Karpas-422 (cell line): ENCODE data around the gene DGKE. TPM values are rescaled to one million over a fixed set of nuclear protein-coding genes. Genes with fewer than 3 reads are reported as not detected.
A peak's percentile ranks its signal among the peaks of the same experiment; 100 is the strongest.

ENCODE experiments used
- DNase-seq: peaks from one replicate; pipeline ENCODE4 v3.0.0-alpha.2; 2015
- H2AFZ ChIP-seq: fragments of 200-600 bp; sonication (generic); 2 replicates; pipeline ENCODE4 v1.6.1; 2014; ENCODE audit warnings: antibody characterized with exemption, low read length, mixed read lengths
- H3K27ac ChIP-seq: fragments of 200-600 bp; sonication (generic); 2 replicates; pipeline ENCODE4 v1.5.1; 2014; ENCODE audit warnings: mild to moderate bottlenecking, low read length, moderate library complexity
- H3K27me3 ChIP-seq: fragments of 200-600 bp; sonication (generic); 2 replicates; pipeline ENCODE4 v1.6.1; 2014; ENCODE audit warnings: low read length, mixed read lengths
- H3K36me3 ChIP-seq: fragments of 200-600 bp; sonication (generic); 2 replicates; pipeline ENCODE4 v1.6.1; 2014; ENCODE audit warnings: low read length, mixed read lengths; ENCODE audit not compliant: insufficient read depth
- H3K4me1 ChIP-seq: fragments of 200-600 bp; sonication (generic); 2 replicates; pipeline ENCODE4 v1.6.1; 2014; ENCODE audit warnings: mild to moderate bottlenecking, low read length, mixed read lengths
- H3K4me2 ChIP-seq: fragments of 200-600 bp; sonication (generic); 2 replicates; pipeline ENCODE4 v1.6.1; 2014; ENCODE audit warnings: low read length, low read depth, mild to moderate bottlenecking; ENCODE audit not compliant: poor library complexity, severe bottlenecking
- H3K4me3 ChIP-seq: fragments of 200-600 bp; sonication (generic); 2 replicates; pipeline ENCODE4 v1.5.1; 2014; ENCODE audit warnings: mild to moderate bottlenecking, antibody characterized with exemption, low read length, mixed read lengths
- H3K79me2 ChIP-seq: fragments of 200-600 bp; sonication (generic); 2 replicates; pipeline ENCODE4 v1.6.1; 2014; ENCODE audit warnings: mild to moderate bottlenecking, low read length, mixed read lengths
- H3K9ac ChIP-seq: fragments of 200-600 bp; sonication (generic); 2 replicates; pipeline ENCODE4 v1.6.0; 2014; ENCODE audit warnings: low read length
- H3K9me2 ChIP-seq: fragments of 200-600 bp; sonication (generic), shearing (Covaris generic); replicated peaks from 2 replicates; pipeline ENCODE4 v1.6.0; 2014; ENCODE audit warnings: mild to moderate bottlenecking, low read length, moderate library complexity; ENCODE audit not compliant: insufficient read depth
- H3K9me3 ChIP-seq: fragments of 300-700, 200-600 bp; sonication (generic); 2 replicates; pipeline ENCODE4 v1.6.1; 2014; ENCODE audit warnings: low read length, mixed read lengths
- H4K20me1 ChIP-seq: fragments of 200-600 bp; sonication (generic); 2 replicates; pipeline ENCODE4 v1.6.1; 2014; ENCODE audit warnings: mild to moderate bottlenecking, antibody characterized with exemption, low read length, low read depth; ENCODE audit not compliant: insufficient read depth
- total RNA-seq: library from RNA; depleted of rRNA; stranded (reverse); fragments of >200 nt; shearing (Covaris generic); gene quantifications from 2 replicates; pipeline ENCODE4 v1.2.3, GENCODE V29; 2014; ENCODE audit warnings: low replicate concordance

DGKE gene
- total RNA-seq, 1 experiment from 2014 or later, result 0.30 TPM

- H3K4me3 ChIP-seq, result peak overlapping the region; percentile 42; the same call in 1 of the 2 replicates
- peaks cover 11% of the 10 kb centered on the region; the same call in 1 of the 2 replicates for H4K20me1 ChIP-seq
- peaks cover 7% of the 10 kb centered on the region; the same call in 1 of the 2 replicates for H3K79me2 ChIP-seq
- H3K27ac ChIP-seq, result peak overlapping the region; percentile 80
- H3K9me3 ChIP-seq, result no peaks in the 10 kb centered on the region
- no peaks in the 10 kb centered on the region for H3K27me3 ChIP-seq
- no peak overlapping the region for H3K9ac ChIP-seq
- peaks cover 57% of the 10 kb centered on the region for H3K4me1 ChIP-seq
- peak overlapping the region; percentile 57 for H3K4me2 ChIP-seq
- peaks cover 38% of the 10 kb centered on the region for H3K36me3 ChIP-seq
- no peaks in the 10 kb centered on the region for H3K9me2 ChIP-seq
- no peak overlapping the region for H2AFZ ChIP-seq
- DNase-seq, result peak; percentile 71
These were observed 63.9 kb downstream of the DGKE start for GRCh38 chr17:56897646-56898424.

GRCh38 chr17:56898874-56899273 is 64.9 kb downstream of the DGKE start:
- H3K9me2 ChIP-seq, result no peaks in the 10 kb centered on the region
- no peaks in the 10 kb centered on the region for H3K27me3 ChIP-seq
- H3K36me3 ChIP-seq, result peaks cover 33% of the 10 kb centered on the region
- H3K27ac ChIP-seq, result no peak overlapping the region
- no peaks in the 10 kb centered on the region for H3K9me3 ChIP-seq
- no peak overlapping the region for H3K4me2 ChIP-seq
- H3K4me3 ChIP-seq, result no peak overlapping the region
- H2AFZ ChIP-seq, result no peak overlapping the region
- peaks cover 57% of the 10 kb centered on the region for H3K4me1 ChIP-seq
- no peak overlapping the region for H3K9ac ChIP-seq
- peaks cover 7% of the 10 kb centered on the region; the same call in 1 of the 2 replicates for H3K79me2 ChIP-seq
- H4K20me1 ChIP-seq, result peaks cover 11% of the 10 kb centered on the region; the same call in 1 of the 2 replicates
- DNase-seq, result no peak

DNA sequence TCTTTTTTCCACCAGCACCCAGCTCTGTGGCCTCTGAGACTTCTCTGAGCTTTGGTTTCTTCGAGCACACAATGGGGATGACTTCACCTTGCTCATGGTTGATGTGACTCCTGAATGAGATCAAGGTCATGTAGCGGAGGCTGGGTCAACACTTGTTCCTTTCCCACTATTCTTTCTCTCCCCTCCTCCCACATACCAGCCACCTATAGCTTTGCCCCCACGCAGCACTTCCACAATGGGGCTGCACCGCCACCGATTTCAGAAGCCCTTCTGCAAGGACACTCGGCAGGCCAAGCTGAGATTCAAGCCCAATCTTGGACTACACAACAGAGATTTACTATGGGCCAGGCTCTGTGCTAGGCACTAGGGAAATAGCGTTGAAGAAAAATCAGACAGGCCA is 65.5 kb downstream of the DGKE start:
- Histone ChIP-seq H3K9ac (no peak overlapping the region), H3K36me3 (peaks cover 37% of the 10 kb centered on the region), H4K20me1 (peaks cover 11% of the 10 kb centered on the region; the same call in 1 of the 2 replicates)

GRCh38 chr17:56902348-56902747 is 68.4 kb downstream of the DGKE start:
- DNase-seq, result no peak
- no peak overlapping the region for H2AFZ ChIP-seq
- H3K4me3 ChIP-seq, result no peak overlapping the region
- H4K20me1 ChIP-seq, result peaks cover 8% of the 10 kb centered on the region; the same call in 1 of the 2 replicates
- H3K27ac ChIP-seq, result no peak overlapping the region
- no peak overlapping the region for H3K9ac ChIP-seq
- peaks cover 14% of the 10 kb centered on the region; the same call in 1 of the 2 replicates for H3K79me2 ChIP-seq
- no peak overlapping the region for H3K4me2 ChIP-seq
- peaks cover 44% of the 10 kb centered on the region for H3K4me1 ChIP-seq
- no peaks in the 10 kb centered on the region for H3K27me3 ChIP-seq
- peaks cover 38% of the 10 kb centered on the region for H3K36me3 ChIP-seq
- no peaks in the 10 kb centered on the region for H3K9me2 ChIP-seq
- H3K9me3 ChIP-seq, result no peaks in the 10 kb centered on the region

More for the DNA sequence above, 65.5 kb downstream of the DGKE start:
- H3K9me2 ChIP-seq, result no peaks in the 10 kb centered on the region
- H3K79me2 ChIP-seq, result peaks cover 7% of the 10 kb centered on the region; the same call in 1 of the 2 replicates
- no peak overlapping the region for H3K27ac ChIP-seq
- H3K4me1 ChIP-seq, result peaks cover 57% of the 10 kb centered on the region
- no peaks in the 10 kb centered on the region for H3K27me3 ChIP-seq
- no peak overlapping the region for H3K4me2 ChIP-seq
- no peak for DNase-seq
- H3K9me3 ChIP-seq, result no peaks in the 10 kb centered on the region
- H3K4me3 ChIP-seq, result no peak overlapping the region
- H2AFZ ChIP-seq, result no peak overlapping the region

- Histone ChIP-seq H3K9me3 (no peaks in the 10 kb centered on the region), H3K4me3 (no peak overlapping the region), H3K9me2 (no peaks in the 10 kb centered on the region), H3K27ac (no peak overlapping the region), H3K36me3 (peaks cover 43% of the 10 kb centered on the region), H4K20me1 (peaks cover 11% of the 10 kb centered on the region; the same call in 1 of the 2 replicates), H3K4me1 (peaks cover 44% of the 10 kb centered on the region), H2AFZ (no peak overlapping the region), H3K9ac (no peak overlapping the region), H3K27me3 (no peaks in the 10 kb centered on the region), H3K79me2 (peaks cover 18% of the 10 kb centered on the region; the same call in 1 of the 2 replicates), H3K4me2 (no peak overlapping the region)
- no peak for DNase-seq
These were observed 69.6 kb downstream of the DGKE start for GRCh38 chr17:56903560-56903959.

GRCh38 chr17:56908001-56908542 is 74.1 kb downstream of the DGKE start:
- Histone ChIP-seq H3K27ac (peak overlapping the region; percentile 82), H4K20me1 (peaks cover 8% of the 10 kb centered on the region; the same call in 1 of the 2 replicates)
- DNase-seq, result peak; percentile 87

DNA sequence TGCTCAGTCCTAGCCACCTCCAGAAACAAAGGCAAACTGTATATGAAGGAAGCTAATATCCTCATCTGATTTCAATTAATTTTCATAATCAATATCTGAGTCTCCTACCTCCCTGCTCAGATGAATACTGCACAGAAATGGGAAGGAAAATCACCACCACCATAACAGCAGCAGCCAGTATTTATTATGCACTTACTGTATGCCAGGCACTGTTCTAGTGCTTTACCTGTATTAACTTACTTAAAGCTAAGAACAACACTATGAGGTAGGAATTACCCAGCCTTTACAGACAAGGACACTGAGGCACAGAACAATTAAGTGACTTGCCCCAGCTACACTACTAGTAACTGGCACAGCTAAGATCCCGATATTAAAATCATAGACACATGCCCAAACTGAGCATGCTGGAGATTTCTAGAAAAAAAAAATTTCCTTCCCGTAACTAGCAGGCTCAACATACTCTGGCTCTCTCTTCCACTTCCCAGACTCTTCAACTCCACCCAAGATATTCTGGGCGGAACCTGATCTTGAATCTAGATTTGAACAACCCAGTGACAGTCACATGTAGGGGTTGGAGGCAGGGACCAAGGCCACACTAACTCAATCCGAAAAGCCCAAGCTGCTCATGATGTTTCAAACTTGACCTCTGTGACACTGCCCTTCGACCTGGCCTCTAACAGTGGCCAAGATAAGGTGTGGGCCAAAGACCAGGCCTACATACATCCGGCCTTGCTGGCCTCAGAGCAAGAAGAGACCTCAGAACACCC is 76.0 kb downstream of the DGKE start:
- H2AFZ ChIP-seq, result no peak overlapping the region
- no peaks in the 10 kb centered on the region for H3K9me3 ChIP-seq
- H3K27me3 ChIP-seq, result no peaks in the 10 kb centered on the region
- H3K4me3 ChIP-seq, result no peak overlapping the region
- H4K20me1 ChIP-seq, result peaks cover 8% of the 10 kb centered on the region; the same call in 1 of the 2 replicates
- DNase-seq, result no peak
- H3K27ac ChIP-seq, result peak overlapping the region; percentile 82
- H3K4me1 ChIP-seq, result peaks cover 72% of the 10 kb centered on the region
- no peak overlapping the region for H3K9ac ChIP-seq
- peaks cover 51% of the 10 kb centered on the region for H3K79me2 ChIP-seq
- H3K4me2 ChIP-seq, result peak overlapping the region; percentile 22
- H3K36me3 ChIP-seq, result peaks cover 17% of the 10 kb centered on the region
- H3K9me2 ChIP-seq, result no peaks in the 10 kb centered on the region

More at GRCh38 chr17:56908001-56908542, 74.1 kb downstream of the DGKE start:
- peak overlapping the region; percentile 25; the same call in 1 of the 2 replicates for H3K4me3 ChIP-seq
- H3K9ac ChIP-seq, result peak overlapping the region; percentile 46; the same call in 1 of the 2 replicates
- no peak overlapping the region for H2AFZ ChIP-seq
- no peaks in the 10 kb centered on the region for H3K9me2 ChIP-seq
- H3K27me3 ChIP-seq, result no peaks in the 10 kb centered on the region
- peaks cover 58% of the 10 kb centered on the region for H3K4me1 ChIP-seq
- H3K9me3 ChIP-seq, result no peaks in the 10 kb centered on the region
- peaks cover 44% of the 10 kb centered on the region for H3K79me2 ChIP-seq
- peaks cover 33% of the 10 kb centered on the region for H3K36me3 ChIP-seq
- H3K4me2 ChIP-seq, result peak overlapping the region; percentile 59
